DND-41 (cell line): Measurements from ENCODE around the gene ALDH3B2.

Experiments used
- ATAC-seq: fragments of 200-7000 bp; cut with Tn5 transposase; 3 replicates; pipeline ENCODE4 v1.9.1; 2021; ENCODE audit warnings: low read depth; ENCODE audit not compliant: insufficient read depth
- DNase-seq: peaks from one replicate; pipeline ENCODE4 v3.0.0-alpha.2; 2020
- H2AFZ ChIP-seq: 2 replicates; pipeline ENCODE4 v1.6.0; 2012; ENCODE audit warnings: low read depth, low read length
- H3K27ac ChIP-seq: 2 replicates; pipeline ENCODE4 v1.5.1; 2012; ENCODE audit warnings: low read length, inconsistent platforms
- H3K27me3 ChIP-seq: fragments of 200-600 bp; sonication (generic); 2 replicates; pipeline ENCODE4 v1.6.0; 2012; ENCODE audit warnings: low read length, mild to moderate bottlenecking, inconsistent platforms; ENCODE audit not compliant: insufficient read depth, poor library complexity
- H3K36me3 ChIP-seq: 2 replicates; pipeline ENCODE4 v1.5.1; 2012; ENCODE audit warnings: low read length, inconsistent platforms; ENCODE audit not compliant: insufficient read depth
- H3K4me1 ChIP-seq: 2 replicates; pipeline ENCODE4 v1.5.1; 2012; ENCODE audit warnings: mild to moderate bottlenecking, low read length; ENCODE audit not compliant: insufficient read depth
- H3K4me2 ChIP-seq: 2 replicates; pipeline ENCODE4 v1.6.0; 2012; ENCODE audit warnings: mild to moderate bottlenecking, moderate library complexity, low read length, inconsistent platforms; ENCODE audit not compliant: insufficient read depth
- H3K4me3 ChIP-seq, 2 experiments: fragments of 200-600 bp in 1 of 2; shearing (Covaris generic) in 1 of 2; 2 replicates each; pipeline ENCODE4 v1.5.1; 2012 to 2016; ENCODE audit warnings: inconsistent platforms in 2 of 2, low read length in 2 of 2, mild to moderate bottlenecking in 2 of 2, low read depth in 1 of 2, moderate library complexity in 1 of 2
- H3K79me2 ChIP-seq: 2 replicates; pipeline ENCODE4 v1.6.0; 2012; ENCODE audit warnings: low read length, inconsistent platforms; ENCODE audit not compliant: insufficient read depth
- H3K9ac ChIP-seq: 2 replicates; pipeline ENCODE4 v1.6.0; 2012; ENCODE audit warnings: low read depth, mild to moderate bottlenecking, inconsistent platforms, low read length, moderate library complexity
- H3K9me3 ChIP-seq: 2 replicates; pipeline ENCODE4 v1.5.1; 2012; ENCODE audit warnings: low read length, moderate library complexity, mild to moderate bottlenecking, inconsistent platforms; ENCODE audit not compliant: insufficient read depth, severe bottlenecking
- H4K20me1 ChIP-seq: 2 replicates; pipeline ENCODE4 v1.6.0; 2012; ENCODE audit warnings: low read length; ENCODE audit not compliant: insufficient read depth
- EZH2 ChIP-seq: IDR thresholded peaks from 3 replicates; pipeline ENCODE4 v1.6.1; 2012; ENCODE audit warnings: borderline replicate concordance, low read depth, mild to moderate bottlenecking, moderate library complexity, low read length, inconsistent platforms; ENCODE audit not compliant: severe bottlenecking
- TF ChIP-seq, protein P1 (sequence below): IDR thresholded peaks from 2 replicates; pipeline ENCODE4 v1.5.1; 2012; ENCODE audit warnings: borderline replicate concordance, low read length, moderate library complexity, mild to moderate bottlenecking; ENCODE audit not compliant: poor library complexity, severe bottlenecking; ENCODE audit errors: extremely low read depth

The ALDH3B2 gene

DNA sequence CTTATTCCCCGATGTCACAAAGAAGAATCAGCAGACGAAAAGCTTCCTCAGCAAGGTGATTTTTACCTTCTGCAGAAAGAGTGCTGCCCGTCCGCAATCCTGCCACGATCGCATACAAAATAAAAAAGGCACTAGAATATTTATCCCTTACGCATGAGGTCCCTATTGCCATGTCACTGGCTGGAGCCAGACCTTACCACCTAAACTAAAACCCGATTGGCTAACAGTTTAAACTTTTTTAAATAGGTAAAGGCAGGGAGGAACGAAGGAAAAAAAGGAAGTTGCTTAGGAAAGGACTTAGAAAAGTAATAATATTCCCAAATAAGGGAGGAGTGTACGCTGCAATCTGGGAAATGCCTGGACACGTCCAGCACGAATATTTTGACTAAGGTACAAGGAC is 21.2 kb upstream of the ALDH3B2 start:
- no peak overlapping the region for H3K27ac ChIP-seq
- no peak overlapping the region for H2AFZ ChIP-seq
- TF ChIP-seq EZH2, result no peak
- TF ChIP-seq, protein P1, sequence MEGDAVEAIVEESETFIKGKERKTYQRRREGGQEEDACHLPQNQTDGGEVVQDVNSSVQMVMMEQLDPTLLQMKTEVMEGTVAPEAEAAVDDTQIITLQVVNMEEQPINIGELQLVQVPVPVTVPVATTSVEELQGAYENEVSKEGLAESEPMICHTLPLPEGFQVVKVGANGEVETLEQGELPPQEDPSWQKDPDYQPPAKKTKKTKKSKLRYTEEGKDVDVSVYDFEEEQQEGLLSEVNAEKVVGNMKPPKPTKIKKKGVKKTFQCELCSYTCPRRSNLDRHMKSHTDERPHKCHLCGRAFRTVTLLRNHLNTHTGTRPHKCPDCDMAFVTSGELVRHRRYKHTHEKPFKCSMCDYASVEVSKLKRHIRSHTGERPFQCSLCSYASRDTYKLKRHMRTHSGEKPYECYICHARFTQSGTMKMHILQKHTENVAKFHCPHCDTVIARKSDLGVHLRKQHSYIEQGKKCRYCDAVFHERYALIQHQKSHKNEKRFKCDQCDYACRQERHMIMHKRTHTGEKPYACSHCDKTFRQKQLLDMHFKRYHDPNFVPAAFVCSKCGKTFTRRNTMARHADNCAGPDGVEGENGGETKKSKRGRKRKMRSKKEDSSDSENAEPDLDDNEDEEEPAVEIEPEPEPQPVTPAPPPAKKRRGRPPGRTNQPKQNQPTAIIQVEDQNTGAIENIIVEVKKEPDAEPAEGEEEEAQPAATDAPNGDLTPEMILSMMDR, result no peak
- no peak overlapping the region for H3K9ac ChIP-seq
- no peak overlapping the region for H3K4me3 ChIP-seq
- H3K36me3 ChIP-seq, result no peaks in the 10 kb centered on the region
- ATAC-seq (no peak), DNase-seq (no peak)
- no peaks in the 10 kb centered on the region for H4K20me1 ChIP-seq
- peaks cover 12% of the 10 kb centered on the region; the same call in 1 of the 2 replicates for H3K4me1 ChIP-seq
- no peaks in the 10 kb centered on the region for H3K79me2 ChIP-seq
- H3K9me3 ChIP-seq, result no peaks in the 10 kb centered on the region
- no peak overlapping the region for H3K4me2 ChIP-seq
- H3K27me3 ChIP-seq, result no peaks in the 10 kb centered on the region

DNA sequence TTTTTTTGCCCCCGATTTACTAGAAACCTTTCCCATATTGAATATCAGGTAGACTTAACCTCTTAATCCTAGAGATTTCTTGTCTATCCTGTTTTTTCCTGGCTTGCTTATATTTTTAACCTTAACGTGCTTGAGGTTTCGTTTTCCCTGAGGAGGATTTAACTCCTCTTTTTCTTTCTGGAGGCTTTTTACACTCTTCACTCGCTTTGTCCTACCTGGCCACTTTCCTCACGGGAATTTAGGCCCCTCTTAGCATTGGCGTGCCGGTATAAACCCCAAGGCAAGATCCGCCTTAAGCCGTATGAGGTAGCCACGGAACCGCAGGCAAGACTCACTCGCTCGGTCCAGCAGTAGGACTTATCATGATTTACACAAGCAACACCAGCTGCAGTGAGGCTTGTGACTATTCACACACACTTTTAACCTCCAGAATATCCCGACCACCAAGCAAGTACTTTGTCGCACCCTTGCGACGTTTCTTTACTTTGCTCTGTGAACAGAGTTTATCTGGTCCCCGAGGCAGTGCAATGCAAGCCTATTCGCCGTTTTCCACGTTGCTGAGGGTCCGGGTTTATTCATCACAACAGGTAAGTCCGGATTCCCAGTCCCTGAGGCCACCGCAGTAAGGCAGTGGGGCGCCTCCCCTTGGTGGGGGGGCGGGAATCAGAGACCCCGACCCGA is 20.6 kb upstream of the ALDH3B2 start:
- H3K27me3 ChIP-seq, result no peaks in the 10 kb centered on the region
- peak overlapping the region; percentile 34; the same call in 1 of the 2 replicates for H3K27ac ChIP-seq
- TF ChIP-seq, protein P1, result no peak
- TF ChIP-seq EZH2, result no peak
- DNase-seq, result no peak
- H3K36me3 ChIP-seq, result no peaks in the 10 kb centered on the region
- H2AFZ ChIP-seq, result 0 out of 2 replicates have a peak overlapping the region, but pooled peaks have one; percentile 26
- no peaks in the 10 kb centered on the region for H3K79me2 ChIP-seq
- H3K4me2 ChIP-seq, result no peak overlapping the region
- no peaks in the 10 kb centered on the region for H4K20me1 ChIP-seq
- no peak overlapping the region for H3K4me3 ChIP-seq
- H3K9me3 ChIP-seq, result no peaks in the 10 kb centered on the region
- peaks cover 12% of the 10 kb centered on the region; the same call in 1 of the 2 replicates for H3K4me1 ChIP-seq
- no peak overlapping the region for H3K9ac ChIP-seq
- ATAC-seq, result no peak

DNA sequence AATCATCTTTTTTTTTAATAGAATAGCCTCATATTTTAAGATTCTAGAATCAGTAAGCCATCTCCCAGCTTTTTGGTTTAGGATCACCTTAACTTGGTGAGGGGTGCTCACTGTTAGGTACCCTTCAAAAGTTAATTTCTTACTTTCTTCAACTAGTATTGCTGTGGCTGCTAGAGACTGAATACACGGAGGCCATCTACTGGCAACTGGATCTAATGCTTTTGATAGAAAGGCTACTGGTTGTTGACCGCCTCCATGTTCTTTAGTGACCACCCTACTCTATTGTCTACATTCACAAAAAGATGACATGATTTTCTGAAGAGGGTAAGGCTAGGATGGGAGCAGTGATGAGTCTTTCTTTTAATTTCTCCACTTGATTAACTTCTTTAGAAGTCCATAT is 16.7 kb upstream of the ALDH3B2 start:
- TF ChIP-seq, protein P1, result no peak
- no peak for TF ChIP-seq EZH2
- H3K4me2 ChIP-seq, result no peak overlapping the region
- H3K27me3 ChIP-seq, result no peaks in the 10 kb centered on the region
- H2AFZ ChIP-seq, result no peak overlapping the region
- no peaks in the 10 kb centered on the region for H3K36me3 ChIP-seq
- H3K79me2 ChIP-seq, result no peaks in the 10 kb centered on the region
- ATAC-seq (no peak), DNase-seq (no peak)
- H4K20me1 ChIP-seq, result no peaks in the 10 kb centered on the region
- H3K4me1 ChIP-seq, result peaks cover 38% of the 10 kb centered on the region
- no peak overlapping the region for H3K27ac ChIP-seq
- no peak overlapping the region for H3K4me3 ChIP-seq
- no peak overlapping the region for H3K9ac ChIP-seq
- H3K9me3 ChIP-seq, result no peaks in the 10 kb centered on the region
